ENCODE data around the gene UNC5CL. TPM values are rescaled to one million over a fixed set of nuclear protein-coding genes. Genes with fewer than 3 reads are reported as not detected.

The UNC5CL gene
- total RNA-seq, 2 experiments from 2014 or later: 0.49 to 0.85 TPM

DNA sequence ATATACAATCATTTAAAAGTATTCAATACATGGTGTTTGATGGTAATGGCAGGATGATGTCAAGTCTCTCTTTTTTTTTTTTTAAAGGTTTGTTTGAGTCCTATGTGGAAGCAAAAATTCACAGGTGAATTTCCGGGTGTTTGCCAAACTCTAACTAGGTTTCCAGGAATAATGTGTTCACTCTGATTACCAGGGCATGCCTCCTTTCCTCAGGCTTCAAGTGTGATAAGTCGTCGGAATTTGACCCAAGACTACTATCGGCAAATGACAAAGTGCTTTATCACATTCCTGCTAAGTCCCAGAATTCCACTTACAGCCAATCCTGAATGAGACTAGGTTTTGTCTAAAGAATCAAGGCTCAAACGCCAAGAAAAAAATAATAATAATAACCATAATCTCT lies 25.8 kb upstream of the UNC5CL start:
- no peak overlapping the region for H2AFZ ChIP-seq (ENCODE audit: low read length)
- intact Hi-C loops (cut with micrococcal nuclease; ENCODE audit: unreplicated experiment): no loop called here
- no peak for TF ChIP-seq EZH2phosphoT487 (IDR thresholded peaks at IDR 0.05; ENCODE audit: borderline replicate concordance, low read depth, low read length)
- TF ChIP-seq, protein P1, sequence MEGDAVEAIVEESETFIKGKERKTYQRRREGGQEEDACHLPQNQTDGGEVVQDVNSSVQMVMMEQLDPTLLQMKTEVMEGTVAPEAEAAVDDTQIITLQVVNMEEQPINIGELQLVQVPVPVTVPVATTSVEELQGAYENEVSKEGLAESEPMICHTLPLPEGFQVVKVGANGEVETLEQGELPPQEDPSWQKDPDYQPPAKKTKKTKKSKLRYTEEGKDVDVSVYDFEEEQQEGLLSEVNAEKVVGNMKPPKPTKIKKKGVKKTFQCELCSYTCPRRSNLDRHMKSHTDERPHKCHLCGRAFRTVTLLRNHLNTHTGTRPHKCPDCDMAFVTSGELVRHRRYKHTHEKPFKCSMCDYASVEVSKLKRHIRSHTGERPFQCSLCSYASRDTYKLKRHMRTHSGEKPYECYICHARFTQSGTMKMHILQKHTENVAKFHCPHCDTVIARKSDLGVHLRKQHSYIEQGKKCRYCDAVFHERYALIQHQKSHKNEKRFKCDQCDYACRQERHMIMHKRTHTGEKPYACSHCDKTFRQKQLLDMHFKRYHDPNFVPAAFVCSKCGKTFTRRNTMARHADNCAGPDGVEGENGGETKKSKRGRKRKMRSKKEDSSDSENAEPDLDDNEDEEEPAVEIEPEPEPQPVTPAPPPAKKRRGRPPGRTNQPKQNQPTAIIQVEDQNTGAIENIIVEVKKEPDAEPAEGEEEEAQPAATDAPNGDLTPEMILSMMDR (conservative IDR thresholded peaks at IDR 0.05; ENCODE audit: low read length): no peak
- H3K27ac ChIP-seq (ENCODE audit: low read depth, low read length, poor library complexity, severe bottlenecking): no peak overlapping the region
- no peak overlapping the region for H3K4me3 ChIP-seq (ENCODE audit: low read depth, low read length, poor library complexity, severe bottlenecking)
- peaks cover 6% of the 10 kb centered on the region for H3K4me1 ChIP-seq (ENCODE audit: insufficient read depth, low read length, poor library complexity, severe bottlenecking)
- no peaks in the 10 kb centered on the region for H3K9me3 ChIP-seq (ENCODE audit: low read length)
- H3K36me3 ChIP-seq (ENCODE audit: insufficient read depth, low read length): peaks cover 54% of the 10 kb centered on the region
- no peaks in the 10 kb centered on the region for H3K79me2 ChIP-seq (ENCODE audit: insufficient read depth, low read depth, low read length)
- H3K9me2 ChIP-seq (ENCODE audit: insufficient read depth, low read length): no peaks in the 10 kb centered on the region
- 0 out of 2 replicates have a peak, but pooled peaks cover 6% of the 10 kb centered on the region for H4K20me1 ChIP-seq (ENCODE audit: insufficient read depth, low read length)
- no TSS peak for BruUV-seq (replicated peaks)
- ChIA-PET CTCF (ENCODE audit: unreplicated experiment) (no interaction called here), POLR2A (interaction anchor here (1.1 kb wide), 1 partner anchor 10 kb away, joined by 3 read pairs; no protein-coding TSS in a partner anchor)
- H3K4me2 ChIP-seq (ENCODE audit: low read length): no peak overlapping the region
- no peak for DNase-seq (ENCODE audit: low spot score)

DNA sequence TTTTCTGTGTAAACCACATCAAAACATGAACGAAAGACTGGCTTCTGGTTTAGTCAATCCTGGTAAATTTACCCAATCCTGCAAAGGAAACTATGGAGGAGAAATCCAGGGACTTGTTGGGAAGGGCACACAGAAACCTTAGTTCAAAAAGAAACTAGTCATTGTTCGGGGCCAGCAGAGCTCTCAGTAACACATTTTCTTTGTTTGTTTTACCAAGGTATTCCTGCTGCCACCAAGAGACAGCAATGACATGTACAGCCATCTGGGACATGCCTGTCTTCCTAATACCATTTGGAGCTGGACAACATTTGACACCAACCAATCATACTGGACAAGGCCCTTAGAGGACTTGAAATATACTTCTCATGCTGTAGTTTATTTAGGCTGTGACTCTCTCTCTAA lies 24.9 kb upstream of the UNC5CL start:
- no peaks in the 10 kb centered on the region for H3K9me2 ChIP-seq (ENCODE audit: insufficient read depth, low read length)
- H3K9me3 ChIP-seq (ENCODE audit: low read length): no peaks in the 10 kb centered on the region
- H3K4me1 ChIP-seq (ENCODE audit: insufficient read depth, low read length, poor library complexity, severe bottlenecking): peaks cover 6% of the 10 kb centered on the region
- H2AFZ ChIP-seq (ENCODE audit: low read length): no peak overlapping the region
- CTCF ChIA-PET (ENCODE audit: unreplicated experiment): no interaction called here
- no peak overlapping the region for H3K4me3 ChIP-seq (ENCODE audit: low read depth, low read length, poor library complexity, severe bottlenecking)
- 0 out of 2 replicates have a peak, but pooled peaks cover 6% of the 10 kb centered on the region for H4K20me1 ChIP-seq (ENCODE audit: insufficient read depth, low read length)
- H3K79me2 ChIP-seq (ENCODE audit: insufficient read depth, low read depth, low read length): no peaks in the 10 kb centered on the region
- BruUV-seq (replicated peaks): no TSS peak
- H3K4me2 ChIP-seq (ENCODE audit: low read length): no peak overlapping the region
- H3K36me3 ChIP-seq (ENCODE audit: insufficient read depth, low read length): peaks cover 45% of the 10 kb centered on the region
- no peak for TF ChIP-seq EZH2phosphoT487 (IDR thresholded peaks at IDR 0.05; ENCODE audit: borderline replicate concordance, low read depth, low read length)
- TF ChIP-seq, protein P1 (conservative IDR thresholded peaks at IDR 0.05; ENCODE audit: low read length): no peak
- H3K27ac ChIP-seq (ENCODE audit: low read depth, low read length, poor library complexity, severe bottlenecking): no peak overlapping the region
- intact Hi-C loops (cut with micrococcal nuclease; ENCODE audit: unreplicated experiment): no loop called here
- no peak for DNase-seq (ENCODE audit: low spot score)
- POLR2A ChIA-PET: interaction anchor here (1.1 kb wide), 1 partner anchor 9 kb away, joined by 3 read pairs; no protein-coding TSS in a partner anchor

DNA sequence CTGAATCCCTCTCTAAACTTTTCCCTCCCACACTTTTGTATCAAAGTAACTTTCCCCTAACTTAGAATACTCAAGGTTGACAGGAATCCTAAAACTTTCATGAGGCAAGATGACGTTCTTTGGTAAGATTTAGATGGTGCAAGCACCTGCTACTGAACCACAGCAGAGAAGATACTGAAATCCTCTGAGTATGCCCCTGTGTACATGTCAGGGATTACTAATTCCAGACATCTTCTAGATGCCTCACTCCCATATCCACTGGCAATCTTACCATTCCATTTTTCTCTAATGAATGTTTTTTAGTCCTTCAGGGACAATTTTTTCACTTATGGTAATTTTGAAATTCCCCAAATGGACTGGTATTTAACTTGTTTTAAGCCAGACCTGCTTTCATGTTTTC lies 23.0 kb upstream of the UNC5CL start:
- Histone ChIP-seq H3K79me2 (ENCODE audit: insufficient read depth, low read depth, low read length) (no peaks in the 10 kb centered on the region), H3K36me3 (ENCODE audit: insufficient read depth, low read length) (peaks cover 28% of the 10 kb centered on the region), H3K4me1 (ENCODE audit: insufficient read depth, low read length, poor library complexity, severe bottlenecking) (peaks cover 6% of the 10 kb centered on the region), H3K4me2 (ENCODE audit: low read length) (no peak overlapping the region), H3K27ac (ENCODE audit: low read depth, low read length, poor library complexity, severe bottlenecking) (no peak overlapping the region), H3K9me3 (ENCODE audit: low read length) (no peaks in the 10 kb centered on the region), H4K20me1 (ENCODE audit: insufficient read depth, low read length) (0 out of 2 replicates have a peak, but pooled peaks cover 6% of the 10 kb centered on the region), H2AFZ (ENCODE audit: low read length) (no peak overlapping the region), H3K9me2 (ENCODE audit: insufficient read depth, low read length) (no peaks in the 10 kb centered on the region), H3K4me3 (ENCODE audit: low read depth, low read length, poor library complexity, severe bottlenecking) (no peak overlapping the region)
- intact Hi-C loops (cut with micrococcal nuclease; ENCODE audit: unreplicated experiment): no loop called here
- no TSS peak for BruUV-seq (replicated peaks)
- TF ChIP-seq, protein P1 (conservative IDR thresholded peaks at IDR 0.05; ENCODE audit: low read length): no peak
- TF ChIP-seq EZH2phosphoT487 (IDR thresholded peaks at IDR 0.05; ENCODE audit: borderline replicate concordance, low read depth, low read length): no peak
- ChIA-PET POLR2A (interaction anchor here (0.8 to 1.4 kb wide), 2 partner anchors 9 to 10 kb away, joined by 3 to 4 read pairs; partner anchors contain the start of genes NFYA and OARD1), CTCF (ENCODE audit: unreplicated experiment) (no interaction called here)
- no peak for DNase-seq (ENCODE audit: low spot score)

Measured in OCI-LY7 (cell line).